GM21737 (cell line): ENCODE measurements around the gene MAGEA10.
"Not testable (repeated sequence)": the region's sequence is repeated elsewhere in the genome, so short reads cannot be mapped to it uniquely, and the experiment has no call there.

ENCODE experiments used
- ATAC-seq: cut with Tn5 transposase; IDR thresholded peaks from one replicate; pipeline ENCODE4 v1.9.1; 2021; ENCODE audit warnings: mild to moderate bottlenecking, moderate library complexity; ENCODE audit not compliant: unreplicated experiment

MAGEA10 gene

DNA sequence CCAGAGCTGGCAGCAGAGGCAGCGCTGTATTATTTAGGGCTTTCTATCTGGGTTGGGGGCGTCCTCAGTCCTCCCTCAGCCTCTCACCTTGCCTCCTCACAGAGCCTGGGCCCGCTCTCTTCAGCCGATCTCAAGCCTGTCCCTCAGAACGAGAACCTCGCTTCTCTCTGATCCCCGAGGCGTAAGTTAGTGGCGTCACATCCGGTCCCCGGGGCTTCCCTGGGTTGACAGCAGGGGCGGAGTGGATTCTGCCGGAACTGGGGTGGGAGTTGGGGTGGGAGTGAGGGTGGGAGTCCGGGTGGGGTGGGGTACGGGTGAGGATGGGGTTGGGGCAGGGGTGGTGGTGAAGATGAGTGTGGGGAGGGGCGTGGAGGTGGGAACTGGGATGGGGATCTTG lies at the start of gene MAGEA10:
MAGEA10 (minus strand) TSS at position 190 of the 397 bp plus-strand sequence. CDS start 2,957 bp downstream, outside the sequence.
- ATAC-seq, result no peak

GRCh38 chrX:152177497-152178269 lies 39.3 kb upstream of the MAGEA10 start:
- no peak for ATAC-seq

DNA sequence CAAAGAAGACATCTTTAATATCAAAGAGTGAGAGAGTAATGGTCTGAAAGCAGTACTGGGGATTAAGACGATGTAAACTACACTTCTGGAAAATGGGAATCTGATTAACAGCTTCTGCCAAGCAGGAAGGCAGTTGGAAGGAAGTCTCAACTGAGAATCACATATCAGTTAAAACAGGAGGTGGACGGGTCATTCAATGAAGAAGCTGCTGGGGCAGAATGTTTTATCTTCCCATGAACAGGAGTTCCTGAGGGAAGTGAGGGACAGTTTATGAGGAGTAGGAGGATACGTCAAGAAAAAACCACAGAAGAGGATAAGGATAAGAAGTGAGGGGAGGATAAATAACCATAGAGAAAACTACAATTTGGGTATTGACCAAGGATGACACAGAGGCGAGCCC lies 38.7 kb upstream of the MAGEA10 start:
- ATAC-seq, result no peak

GRCh38 chrX:152175892-152176291 lies 37.5 kb upstream of the MAGEA10 start:
- ATAC-seq, result not testable (repeated sequence)

- not testable (repeated sequence) for ATAC-seq
Observed at GRCh38 chrX:152173923-152174322, 35.5 kb upstream of the MAGEA10 start.

- ATAC-seq, result no peak
Observed at GRCh38 chrX:152170621-152171020, 32.2 kb upstream of the MAGEA10 start.

- ATAC-seq, result no peak
Observed at GRCh38 chrX:152165033-152165743, 26.8 kb upstream of the MAGEA10 start.

- ATAC-seq, result no peak
Observed at GRCh38 chrX:152157042-152157441, 18.7 kb upstream of the MAGEA10 start.

DNA sequence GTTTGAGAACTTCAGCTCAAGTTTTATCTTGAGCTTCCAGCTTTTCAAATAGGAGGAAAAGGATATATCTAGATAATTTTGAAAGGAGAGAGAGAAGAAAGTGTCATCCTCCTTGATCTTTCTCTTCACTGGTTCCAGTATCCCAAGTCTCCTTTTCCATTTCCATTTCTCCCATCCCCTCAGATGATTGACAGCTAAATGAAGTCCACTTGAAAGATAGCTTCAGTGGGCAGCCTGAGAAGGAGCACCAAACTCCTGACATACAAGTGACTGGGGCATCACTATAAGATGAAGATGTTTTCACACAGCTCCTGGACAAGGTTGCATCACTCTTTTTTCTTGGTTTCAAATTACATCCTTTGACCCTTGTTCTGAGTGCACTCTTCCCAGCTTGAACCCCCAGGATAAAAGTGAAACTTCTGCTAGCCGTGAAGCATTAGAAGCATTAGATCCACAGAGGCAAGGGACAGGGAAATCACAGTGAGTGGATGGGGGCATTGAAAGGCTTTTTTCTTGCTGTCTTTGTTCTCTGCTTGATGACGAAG lies 17.5 kb upstream of the MAGEA10 start:
- ATAC-seq, result no peak

- ATAC-seq, result no peak
Observed at GRCh38 chrX:152154050-152154449, 15.7 kb upstream of the MAGEA10 start.

- ATAC-seq, result no peak
Observed at GRCh38 chrX:152151256-152151655, 12.9 kb upstream of the MAGEA10 start.

DNA sequence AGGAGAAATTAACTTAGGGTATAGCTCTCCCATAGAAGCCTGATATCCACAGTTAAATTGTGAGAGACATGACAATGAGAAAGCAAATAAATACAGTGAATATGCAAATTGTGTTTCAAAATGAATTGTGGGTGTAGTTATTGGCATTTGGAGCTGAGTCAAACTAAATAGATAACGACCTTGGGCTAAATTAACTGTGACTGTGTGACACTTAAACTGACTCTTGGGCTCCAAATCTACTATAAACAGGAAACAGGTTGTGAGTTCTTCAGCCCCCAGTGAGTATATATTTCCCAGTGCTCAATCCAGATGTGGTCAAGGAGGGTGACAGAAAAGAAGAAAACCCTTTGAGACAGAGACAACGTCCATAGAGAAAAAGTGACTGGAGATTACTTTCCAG lies 11.3 kb upstream of the MAGEA10 start:
- no peak for ATAC-seq

DNA sequence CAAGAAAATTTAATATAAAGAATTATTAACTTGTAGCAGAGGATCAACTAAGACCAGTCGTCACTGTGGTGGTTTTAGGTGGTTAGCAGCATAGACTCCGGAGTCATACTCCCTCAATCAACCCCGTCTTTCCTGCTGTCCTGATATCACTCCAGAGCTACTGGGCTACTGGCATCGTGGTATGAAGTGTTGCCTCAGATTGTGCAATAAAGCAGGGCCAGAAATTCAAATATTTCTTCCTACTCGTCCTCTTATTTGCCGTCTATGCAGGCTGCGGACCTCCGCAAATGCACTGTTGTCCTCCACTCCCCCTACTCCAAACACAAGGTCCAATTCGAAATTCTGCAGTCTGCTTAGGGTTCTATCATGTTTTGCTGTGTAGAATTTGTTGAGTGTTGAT lies 1.2 kb upstream of the MAGEA10 start:
- no peak for ATAC-seq

- ATAC-seq, result no peak
Observed at GRCh38 chrX:152137771-152138387, 498 bp downstream of the MAGEA10 start.

DNA sequence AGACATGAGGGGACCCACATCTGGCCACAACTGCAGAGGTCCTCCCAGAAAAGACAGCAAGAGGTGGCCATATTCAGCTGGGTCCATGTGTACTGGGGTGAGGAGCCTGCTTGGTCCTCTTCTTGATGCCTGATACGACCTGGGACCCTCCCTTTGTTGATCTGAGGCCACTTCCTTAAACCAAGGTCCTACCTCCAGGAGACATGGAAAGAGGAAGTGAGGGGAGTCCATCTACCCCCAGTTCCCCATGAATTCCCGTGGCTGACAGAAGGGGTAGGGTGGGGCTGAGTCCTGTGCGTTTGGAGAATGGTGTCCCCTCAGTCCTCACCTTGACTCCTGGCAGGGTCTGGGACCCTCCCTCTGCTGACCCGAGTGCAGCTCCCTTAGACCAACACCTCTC lies 2.1 kb downstream of the MAGEA10 start:
- no peak for ATAC-seq

- ATAC-seq, result no peak
Observed at GRCh38 chrX:152131525-152131924, 6.9 kb downstream of the MAGEA10 start.

DNA sequence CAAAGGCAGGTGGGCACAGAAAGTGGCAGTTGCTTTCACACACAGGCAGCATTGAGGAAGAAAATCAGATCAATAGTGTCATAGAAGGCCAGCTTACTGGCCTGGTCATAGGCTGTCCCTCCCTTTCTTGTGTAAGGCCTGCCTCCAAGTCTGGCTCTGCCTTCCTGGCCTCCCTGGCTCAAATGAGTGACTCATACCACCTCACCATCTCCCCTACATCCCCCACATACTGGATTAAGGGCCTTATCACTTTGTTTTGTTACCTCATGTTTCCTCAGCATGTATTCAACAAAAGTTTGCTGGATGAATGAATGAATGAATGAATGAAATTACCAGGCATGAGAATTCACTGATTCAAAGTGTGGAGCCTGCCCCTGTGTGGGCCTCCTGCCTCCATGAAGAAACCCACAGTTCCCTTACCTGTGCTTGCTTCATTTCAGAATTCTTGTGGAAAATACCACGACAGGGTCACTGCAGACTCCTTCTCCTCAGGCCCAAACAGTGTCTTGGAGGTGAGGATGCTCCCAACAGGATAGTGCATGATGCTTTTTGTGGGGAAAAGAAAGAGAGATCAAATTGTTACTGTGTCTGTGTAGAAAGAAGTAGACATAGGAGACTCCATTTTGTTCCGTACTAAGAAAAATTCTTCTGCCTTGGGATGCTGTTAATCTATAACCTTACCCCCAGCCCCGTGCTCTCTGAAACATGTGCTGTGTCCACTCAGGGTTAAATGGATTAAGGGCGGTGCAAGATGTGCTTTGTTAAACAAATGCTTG lies 9.1 kb downstream of the MAGEA10 start:
- not testable (repeated sequence) for ATAC-seq

GRCh38 chrX:152117305-152117704 lies 21.1 kb downstream of the MAGEA10 start:
- no peak for ATAC-seq

- no peak for ATAC-seq
Observed at GRCh38 chrX:152108527-152108926, 29.9 kb downstream of the MAGEA10 start.

- no peak for ATAC-seq
Observed at GRCh38 chrX:152103866-152104265, 34.5 kb downstream of the MAGEA10 start.

DNA sequence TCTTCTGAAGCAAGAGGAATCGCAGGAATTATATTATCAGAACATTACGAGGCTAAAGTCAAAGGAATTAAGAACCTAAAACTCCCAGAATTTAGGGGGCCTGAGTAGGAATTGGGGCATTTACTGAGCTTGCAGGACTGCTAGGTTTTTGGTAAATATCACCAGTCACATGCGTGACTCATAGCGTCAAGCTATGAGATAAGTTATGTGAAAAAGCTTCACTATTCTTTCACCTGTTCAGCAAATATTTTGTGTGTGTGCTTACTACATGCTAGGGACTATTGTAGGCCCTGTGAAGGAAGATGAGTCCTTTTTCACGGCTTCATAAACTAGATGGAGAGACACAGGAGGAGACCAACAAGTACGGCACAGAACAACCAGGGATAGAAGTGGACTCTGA lies 52.2 kb downstream of the MAGEA10 start:
- ATAC-seq, result no peak
